Stomach (tissue), 9 donors: ENCODE data around the gene PCBP3. TPM values are rescaled to one million over a fixed set of nuclear protein-coding genes. Genes with fewer than 3 reads are reported as not detected.
"Not testable (repeated sequence)": the region's sequence is repeated elsewhere in the genome, so short reads cannot be mapped to it uniquely, and the experiment has no call there.

Experiments used
- DNase-seq, 2 donors: peaks; one replicate each; pipeline versions ENCODE4 v3.0.0 to v3.0.0-alpha.2; 2013 to 2019
- H3K27ac ChIP-seq, 5 donors: fragments of 200-600 bp in 4 of 5; sonication (generic) in 4 of 5; one replicate each; pipeline ENCODE4 v1.5.1; 2013 to 2019; ENCODE audit warnings: mild to moderate bottlenecking in 1 of 5, moderate library complexity in 1 of 5
- H3K27me3 ChIP-seq, 3 donors: fragments of 200-600 bp; sonication (generic); one replicate each; pipeline ENCODE4 v1.5.1; 2017 to 2019; ENCODE audit warnings: mixed run types in 1 of 3
- H3K36me3 ChIP-seq, 4 donors: fragments of 200-600 bp; sonication (generic); 1 replicate in 3 of 4; 2 replicates in 1 of 4; pipeline ENCODE4 v1.5.1; 2016 to 2019
- H3K4me1 ChIP-seq, 4 donors: fragments of 200-600 bp; sonication (generic); one replicate each; pipeline ENCODE4 v1.5.1; 2016 to 2019
- H3K4me3 ChIP-seq, 4 donors: fragments of 200-600 bp; sonication (generic) in 3 of 4; one replicate each; pipeline ENCODE4 v1.5.1; 2016 to 2019; ENCODE audit warnings: mild to moderate bottlenecking in 1 of 4
- H3K9me3 ChIP-seq, 4 donors: fragments of 200-600 bp; sonication (generic); one replicate each; pipeline ENCODE4 v1.5.1; 2016 to 2019
- EP300 ChIP-seq: sonication (generic); formaldehyde crosslinking; IDR thresholded peaks from one replicate; pipeline ENCODE4 v1.6.1; 2017; ENCODE audit warnings: antibody characterized with exemption
- POLR2A ChIP-seq, 4 donors: fragments of 450-650 bp; IDR thresholded peaks; one replicate each; pipeline ENCODE4 v1.6.1; 2016; ENCODE audit warnings: antibody characterized with exemption in 4 of 4, control low read depth in 2 of 4, mild to moderate bottlenecking in 1 of 4, moderate library complexity in 1 of 4
- POLR2AphosphoS5 ChIP-seq, 3 donors: sonication (generic); formaldehyde crosslinking; IDR thresholded peaks; one replicate each; pipeline ENCODE4 v1.6.1; 2016; ENCODE audit warnings: antibody characterized with exemption in 3 of 3
- WGBS, 5 donors: extraction: QIAGEN DNeasy Blood & Tissue Kit in 3 of 5; methylation state at CpG; one replicate each; pipeline versions ENCODE4 v1.1.5 to v1.1.7; 2013 to 2018; 5-methylcytosine and 5-hydroxymethylcytosine counted together
- intact Hi-C: fragments of 100-400 bp; cut with DNase I; formaldehyde crosslinking; loops from one replicate; pipeline ENCODE4 v1.15.1; 2023; ENCODE audit warnings: low total_unique reads
- polyA plus RNA-seq, 3 donors: library from polyadenylated mRNA; stranded (reverse); fragments of 200-250 nt; gene quantifications; one replicate each; pipeline ENCODE4 v1.2.3, GENCODE V29; 2013
- total RNA-seq, 5 donors: library from RNA; depleted of rRNA; stranded (reverse); fragments of >200 nt; gene quantifications; one replicate each; pipeline versions ENCODE4 v1.1.0 to v1.2.3, GENCODE V29; 2014 to 2016
- TF ChIP-seq, protein P1 (sequence below), 7 experiments: fragments of 450-650 bp in 4 of 7; fragments of 200-600 bp in 3 of 7; sonication (generic) in 3 of 7; IDR thresholded peaks; one replicate each; pipeline ENCODE4 v1.5.1; 2016 to 2019; ENCODE audit warnings: antibody characterized with exemption in 7 of 7, control low read depth in 2 of 7, mild to moderate bottlenecking in 1 of 7
- donor health status: healthy with polysubstance abuse.
- donor health status: Bipolar disorder and iron deficiency.
- donor health status: healthy.

Gene PCBP3
- total and polyA plus RNA-seq, 8 donors, result 1.8 to 10.9 (median 3.3) TPM; not detected in 3

DNA sequence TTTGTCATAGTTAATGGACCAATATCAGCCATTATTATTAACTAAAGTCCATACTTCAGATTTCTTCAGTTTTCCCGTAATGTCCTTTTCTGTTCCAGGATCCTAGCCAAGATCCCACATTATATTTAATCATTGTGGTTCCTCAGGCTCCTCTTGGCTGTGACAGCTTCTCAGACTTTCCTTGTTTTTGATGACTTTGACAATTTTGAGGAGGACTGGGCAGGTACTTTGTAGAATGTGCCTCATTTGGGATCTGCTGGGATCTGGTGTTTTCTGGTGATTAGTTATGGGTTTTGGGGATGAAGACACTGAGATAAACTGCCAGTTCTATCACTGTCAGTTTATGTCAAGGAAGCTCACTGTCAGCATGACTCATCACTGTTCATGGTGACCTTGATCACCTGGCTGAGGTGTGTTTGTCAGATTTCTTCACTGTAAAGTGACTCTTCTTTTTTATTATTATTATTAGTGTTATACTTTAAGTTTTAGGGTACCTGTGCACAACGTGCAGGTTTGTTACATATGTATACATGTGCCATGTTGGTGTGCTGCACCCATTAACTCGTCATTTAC lies 66.3 kb downstream of the PCBP3 start:
- H3K9me3 ChIP-seq, result peaks cover 0 to 12% (median 3%) of the 10 kb centered on the region in 4 donors
- intact Hi-C loops, result no loop called here
- 84 to 93% (median 86%) methylated on average over 3 of the region's 3 CpGs for WGBS, 5 donors

DNA sequence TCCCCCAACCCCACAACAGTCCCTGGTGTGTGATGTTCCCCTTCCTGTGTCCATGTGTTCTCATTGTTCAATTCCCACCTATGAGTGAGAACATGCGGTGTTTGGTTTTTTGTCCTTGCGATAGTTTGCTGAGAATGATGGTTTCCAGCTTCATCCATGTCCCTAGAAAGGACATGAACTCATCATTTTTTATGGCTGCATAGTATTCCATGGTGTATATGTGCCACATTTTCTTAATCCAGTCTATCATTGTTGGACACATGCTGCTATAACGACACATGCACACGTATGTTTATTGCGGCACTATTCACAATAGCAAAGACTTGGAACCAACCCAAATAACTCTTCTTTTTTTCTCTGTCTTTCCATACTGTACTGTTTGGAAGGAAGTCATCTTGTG lies 66.8 kb downstream of the PCBP3 start:
- H3K4me1 ChIP-seq, intact Hi-C loops, H3K36me3 ChIP-seq, H3K4me3 ChIP-seq, H3K27me3 ChIP-seq, H3K27ac ChIP-seq, DNase-seq: not testable (repeated sequence)
- peaks cover 0 to 12% (median 3%) of the 10 kb centered on the region in 4 donors for H3K9me3 ChIP-seq
- WGBS, 5 donors, result 73 to 84% (median 81%) methylated on average over 3 to 5 of the region's 5 CpGs

More for the DNA sequence above, 66.3 kb downstream of the PCBP3 start:
- no peak for DNase-seq
- Histone ChIP-seq H3K4me3 (no peak overlapping the region), H3K4me1 (no peaks in the 10 kb centered on the region), H3K27me3 (no peaks in the 10 kb centered on the region), H3K36me3 (no peaks in the 10 kb centered on the region), H3K27ac (no peak overlapping the region)
- TF ChIP-seq, protein P1, sequence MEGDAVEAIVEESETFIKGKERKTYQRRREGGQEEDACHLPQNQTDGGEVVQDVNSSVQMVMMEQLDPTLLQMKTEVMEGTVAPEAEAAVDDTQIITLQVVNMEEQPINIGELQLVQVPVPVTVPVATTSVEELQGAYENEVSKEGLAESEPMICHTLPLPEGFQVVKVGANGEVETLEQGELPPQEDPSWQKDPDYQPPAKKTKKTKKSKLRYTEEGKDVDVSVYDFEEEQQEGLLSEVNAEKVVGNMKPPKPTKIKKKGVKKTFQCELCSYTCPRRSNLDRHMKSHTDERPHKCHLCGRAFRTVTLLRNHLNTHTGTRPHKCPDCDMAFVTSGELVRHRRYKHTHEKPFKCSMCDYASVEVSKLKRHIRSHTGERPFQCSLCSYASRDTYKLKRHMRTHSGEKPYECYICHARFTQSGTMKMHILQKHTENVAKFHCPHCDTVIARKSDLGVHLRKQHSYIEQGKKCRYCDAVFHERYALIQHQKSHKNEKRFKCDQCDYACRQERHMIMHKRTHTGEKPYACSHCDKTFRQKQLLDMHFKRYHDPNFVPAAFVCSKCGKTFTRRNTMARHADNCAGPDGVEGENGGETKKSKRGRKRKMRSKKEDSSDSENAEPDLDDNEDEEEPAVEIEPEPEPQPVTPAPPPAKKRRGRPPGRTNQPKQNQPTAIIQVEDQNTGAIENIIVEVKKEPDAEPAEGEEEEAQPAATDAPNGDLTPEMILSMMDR (IDR thresholded peaks at IDR 0.05), result no peak
- TF ChIP-seq POLR2AphosphoS5 (IDR thresholded peaks at IDR 0.05) (no peak), POLR2A (IDR thresholded peaks at IDR 0.05) (no peak), EP300 (no peak)

DNA sequence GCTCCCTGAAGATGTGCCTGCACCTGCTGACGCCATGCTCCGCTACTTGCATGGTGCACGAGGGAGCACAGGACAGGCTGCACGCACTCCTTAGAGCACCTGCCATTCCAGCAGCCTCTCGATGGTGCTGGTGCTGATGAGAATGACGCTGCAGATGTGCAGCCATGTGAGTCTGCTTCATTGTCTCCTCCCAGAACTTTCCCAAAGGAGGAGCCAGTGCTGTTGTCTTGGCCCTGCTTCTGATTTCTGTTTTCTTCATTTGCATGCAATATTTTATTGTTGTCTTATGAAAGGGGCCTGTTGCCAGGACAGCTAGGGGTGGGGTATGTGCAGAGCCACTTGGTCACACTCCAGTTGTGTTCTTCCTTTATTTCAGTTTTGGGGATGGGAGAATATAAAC lies 70.1 kb downstream of the PCBP3 start:
- Histone ChIP-seq H3K9me3 (peaks cover 0 to 14% (median 6%) of the 10 kb centered on the region in 4 donors), H3K27ac (no peak overlapping the region), H3K4me3 (no peak overlapping the region), H3K36me3 (no peaks in the 10 kb centered on the region), H3K4me1 (no peaks in the 10 kb centered on the region), H3K27me3 (peaks cover 0 to 1% (median 0%) of the 10 kb centered on the region in 3 donors)
- WGBS, 5 donors, result 88 to 95% (median 91%) methylated on average over 4 to 6 of the region's 6 CpGs
- TF ChIP-seq POLR2AphosphoS5 (IDR thresholded peaks at IDR 0.05), result no peak
- TF ChIP-seq POLR2A (IDR thresholded peaks at IDR 0.05), result no peak
- TF ChIP-seq, protein P1 (IDR thresholded peaks at IDR 0.05), result no peak
- no peak for TF ChIP-seq EP300
- intact Hi-C loops, result no loop called here
- DNase-seq, result no peak

DNA sequence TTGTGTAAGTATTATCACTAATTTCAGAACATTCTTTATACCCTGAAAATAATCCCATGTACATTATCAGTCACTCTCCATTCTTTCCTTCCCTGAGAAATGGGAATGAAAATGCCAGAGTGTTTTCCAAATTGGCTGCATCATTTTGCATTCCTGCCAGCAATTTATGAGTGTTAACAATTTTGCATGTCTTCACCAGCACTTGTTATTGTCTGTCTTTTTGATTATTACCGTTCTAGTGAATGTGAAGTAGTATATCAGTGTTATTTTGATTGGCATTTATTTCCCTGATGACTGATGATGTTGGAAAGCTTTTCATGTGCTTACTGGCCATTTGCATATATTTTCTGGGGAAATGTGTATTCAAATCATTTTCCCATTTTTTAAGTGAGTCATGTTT lies 71.9 kb downstream of the PCBP3 start:
- H3K4me1 ChIP-seq, result no peaks in the 10 kb centered on the region
- H3K27me3 ChIP-seq, result peaks cover 0 to 9% (median 0%) of the 10 kb centered on the region in 3 donors
- no peak for DNase-seq
- no peaks in the 10 kb centered on the region for H3K36me3 ChIP-seq
- H3K27ac ChIP-seq, result no peak overlapping the region
- peaks cover 0 to 14% (median 6%) of the 10 kb centered on the region in 4 donors for H3K9me3 ChIP-seq
- WGBS, 5 donors, result 85 to 94% (median 91%) methylated on average over 1 of the region's 1 CpG
- intact Hi-C loops, result no loop called here
- H3K4me3 ChIP-seq, result no peak overlapping the region
- TF ChIP-seq POLR2AphosphoS5 (IDR thresholded peaks at IDR 0.05) (no peak), EP300 (no peak), POLR2A (IDR thresholded peaks at IDR 0.05) (no peak)
- TF ChIP-seq, protein P1 (IDR thresholded peaks at IDR 0.05), result no peak

DNA sequence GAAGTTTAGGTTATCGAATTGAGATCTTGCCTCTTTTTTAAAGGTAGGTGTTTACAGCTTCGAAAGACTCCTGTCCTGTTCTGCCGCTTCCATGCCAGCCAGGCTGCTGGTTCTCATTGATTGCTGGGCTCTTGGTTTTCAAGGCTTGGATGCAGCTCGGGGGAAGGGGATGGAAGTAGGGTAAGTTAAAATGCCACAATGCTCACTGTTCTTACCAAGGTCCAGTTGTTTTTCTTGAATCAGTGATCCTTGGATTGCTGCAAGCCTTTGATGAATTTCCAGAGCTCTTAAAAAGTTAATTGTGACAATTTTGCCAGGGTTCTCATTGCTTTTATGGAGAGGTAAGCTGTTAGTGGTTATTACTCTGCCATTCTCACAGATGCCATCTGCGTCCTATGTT lies 74.9 kb downstream of the PCBP3 start:
- TF ChIP-seq POLR2A (IDR thresholded peaks at IDR 0.05), result no peak
- TF ChIP-seq EP300, result no peak
- TF ChIP-seq, protein P1 (IDR thresholded peaks at IDR 0.05), result no peak
- TF ChIP-seq POLR2AphosphoS5 (IDR thresholded peaks at IDR 0.05), result no peak
- Histone ChIP-seq H3K9me3 (peaks cover 0 to 7% (median 0%) of the 10 kb centered on the region in 4 donors), H3K4me1 (no peaks in the 10 kb centered on the region), H3K4me3 (no peak overlapping the region), H3K27ac (no peak overlapping the region), H3K27me3 (peaks cover 0 to 9% (median 0%) of the 10 kb centered on the region in 3 donors), H3K36me3 (no peaks in the 10 kb centered on the region)
- WGBS, 5 donors, result 87 to 93% (median 88%) methylated on average over 5 of the region's 5 CpGs
- no peak for DNase-seq
- intact Hi-C loops, result no loop called here
